Mesothelial cell of epicardium (in vitro differentiated cells): ENCODE results near the gene KLHDC8B. TPM values are rescaled to one million over a fixed set of nuclear protein-coding genes. Genes with fewer than 3 reads are reported as not detected.

Source experiments
- DNase-seq, 2 experiments: peaks; one replicate each; pipeline ENCODE4 v3.0.0; 2021; ENCODE audit warnings: low spot score in 2 of 2; ENCODE audit not compliant: unreplicated experiment in 2 of 2
- H3K27ac Mint-ChIP-seq: 2 replicates; pipeline ENCODE4 v1.8.0; 2021; ENCODE audit warnings: mixed read lengths
- H3K27me3 Mint-ChIP-seq: 2 replicates; pipeline ENCODE4 v1.8.0; 2021; ENCODE audit warnings: low read depth, mixed read lengths
- H3K36me3 Mint-ChIP-seq: 2 replicates; pipeline ENCODE4 v1.8.0; 2021; ENCODE audit warnings: mixed read lengths
- H3K4me1 Mint-ChIP-seq: 2 replicates; pipeline ENCODE4 v1.8.0; 2021; ENCODE audit warnings: mixed read lengths
- H3K4me3 Mint-ChIP-seq: 2 replicates; pipeline ENCODE4 v1.8.0; 2021; ENCODE audit warnings: mild to moderate bottlenecking, moderate library complexity, mixed read lengths
- H3K9me3 Mint-ChIP-seq: 2 replicates; pipeline ENCODE4 v1.8.0; 2021; ENCODE audit warnings: mixed read lengths
- CTCF ChIP-seq: fragments of 200-600 bp; sonication (generic); IDR thresholded peaks from one replicate; pipeline ENCODE4 v1.5.0; 2021; ENCODE audit warnings: antibody characterized with exemption; ENCODE audit not compliant: unreplicated experiment
- total RNA-seq: library from RNA; stranded (reverse); gene quantifications from 3 replicates; pipeline ENCODE4 v1.2.1, GENCODE V29; 2021

Gene KLHDC8B
- total RNA-seq, 1 donor from 2014 or later, result 55.5 TPM

- DNase-seq, result no peak
- Mint-ChIP-seq H3K36me3 (peaks cover 11% of the 10 kb centered on the region), H3K9me3 (no peaks in the 10 kb centered on the region), H3K4me3 (no peak overlapping the region), H3K27me3 (no peaks in the 10 kb centered on the region), H3K27ac (no peak overlapping the region), H3K4me1 (no peaks in the 10 kb centered on the region)
- no peak for TF ChIP-seq CTCF
Observed at GRCh38 chr3:49158792-49159191, 12.6 kb upstream of the KLHDC8B start.

- no peaks in the 10 kb centered on the region for H3K27me3 Mint-ChIP-seq
- no peak overlapping the region for H3K27ac Mint-ChIP-seq
- peaks cover 14% of the 10 kb centered on the region for H3K36me3 Mint-ChIP-seq
- H3K9me3 Mint-ChIP-seq, result no peaks in the 10 kb centered on the region
- peaks cover 14% of the 10 kb centered on the region for H3K4me1 Mint-ChIP-seq
- H3K4me3 Mint-ChIP-seq, result no peak overlapping the region
- DNase-seq, result no peak
- TF ChIP-seq CTCF, result no peak
Observed at GRCh38 chr3:49161197-49161596, 10.2 kb upstream of the KLHDC8B start.

GRCh38 chr3:49161808-49162530 lies 9.4 kb upstream of the KLHDC8B start:
- DNase-seq, result no peak
- H3K9me3 Mint-ChIP-seq, result no peaks in the 10 kb centered on the region
- H3K36me3 Mint-ChIP-seq, result peaks cover 14% of the 10 kb centered on the region
- no peak for TF ChIP-seq CTCF
- H3K27ac Mint-ChIP-seq, result no peak overlapping the region
- peaks cover 15% of the 10 kb centered on the region for H3K4me1 Mint-ChIP-seq
- no peak overlapping the region for H3K4me3 Mint-ChIP-seq
- no peaks in the 10 kb centered on the region for H3K27me3 Mint-ChIP-seq

- DNase-seq, result no peak
- Mint-ChIP-seq H3K27me3 (peaks cover 6% of the 10 kb centered on the region), H3K4me1 (peaks cover 15% of the 10 kb centered on the region), H3K9me3 (no peaks in the 10 kb centered on the region), H3K27ac (no peak overlapping the region), H3K4me3 (no peak overlapping the region), H3K36me3 (peaks cover 14% of the 10 kb centered on the region)
- TF ChIP-seq CTCF, result no peak
Observed at GRCh38 chr3:49162751-49163419, 8.5 kb upstream of the KLHDC8B start.

- peaks cover 14% of the 10 kb centered on the region for H3K36me3 Mint-ChIP-seq
- H3K27ac Mint-ChIP-seq, result no peak overlapping the region
- no peak for TF ChIP-seq CTCF
- H3K9me3 Mint-ChIP-seq, result no peaks in the 10 kb centered on the region
- no peak overlapping the region for H3K4me3 Mint-ChIP-seq
- peaks cover 6% of the 10 kb centered on the region for H3K27me3 Mint-ChIP-seq
- H3K4me1 Mint-ChIP-seq, result peaks cover 15% of the 10 kb centered on the region
- DNase-seq, result no peak
Observed at GRCh38 chr3:49163609-49164008, 7.8 kb upstream of the KLHDC8B start.
